ENCODE results near the gene NDUFV1.
"Not testable (repeated sequence)": the region's sequence is repeated elsewhere in the genome, so short reads cannot be mapped to it uniquely, and the experiment has no call there.

Gene NDUFV1

DNA sequence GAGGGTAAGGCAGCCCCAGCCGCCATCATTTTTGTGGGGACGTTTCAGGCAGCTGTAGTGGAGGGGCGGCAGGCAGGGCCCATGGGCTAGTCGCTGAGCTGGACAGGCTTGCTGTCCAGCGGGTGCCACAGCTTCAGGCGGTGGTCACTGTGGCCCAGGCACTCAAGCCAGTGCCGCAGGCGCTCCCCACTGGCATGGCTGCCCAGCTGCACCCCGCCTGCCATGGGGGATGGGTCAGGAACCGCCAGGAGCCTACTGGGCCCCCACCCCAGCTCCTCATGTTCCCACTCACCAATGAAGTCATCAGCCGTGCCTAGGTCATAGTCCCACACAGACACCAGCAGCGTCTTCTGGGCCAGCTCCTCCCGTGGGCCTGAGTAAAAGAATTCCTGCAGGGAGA lies 6.0 kb downstream of the NDUFV1 start:
- DNase-seq, result no peak

DNA sequence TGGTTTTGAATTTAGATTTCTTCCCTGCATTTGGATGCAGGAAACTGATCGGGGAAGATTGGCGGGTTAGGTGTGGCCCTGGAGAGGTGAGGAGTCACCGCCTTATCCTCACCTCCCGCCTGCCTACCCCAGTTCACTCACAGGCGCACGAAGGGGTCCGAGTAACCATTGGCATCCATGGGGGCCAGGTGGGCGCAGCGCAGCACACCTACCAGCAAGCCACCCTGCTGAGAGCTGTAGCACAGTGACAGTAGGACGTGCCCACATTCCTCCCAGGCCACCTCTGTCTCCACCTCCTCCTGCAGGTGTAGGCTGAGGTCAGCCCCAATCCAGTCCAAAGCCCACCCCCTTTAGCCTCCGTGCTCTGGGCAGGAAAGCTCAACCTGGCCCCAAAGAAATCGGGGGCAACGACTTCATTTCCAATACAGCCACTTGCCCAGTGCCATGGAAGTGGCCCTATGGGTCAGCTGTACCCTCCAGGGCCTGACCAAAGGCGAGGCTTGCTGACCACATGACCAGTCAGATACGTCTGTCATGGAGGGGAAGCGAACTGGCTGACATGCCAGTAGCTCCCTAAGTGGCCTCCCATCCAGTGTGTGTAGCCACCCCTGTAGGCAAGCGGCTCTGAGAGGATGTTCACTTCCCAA lies 6.7 kb downstream of the NDUFV1 start:
- DNase-seq, result no peak

DNA sequence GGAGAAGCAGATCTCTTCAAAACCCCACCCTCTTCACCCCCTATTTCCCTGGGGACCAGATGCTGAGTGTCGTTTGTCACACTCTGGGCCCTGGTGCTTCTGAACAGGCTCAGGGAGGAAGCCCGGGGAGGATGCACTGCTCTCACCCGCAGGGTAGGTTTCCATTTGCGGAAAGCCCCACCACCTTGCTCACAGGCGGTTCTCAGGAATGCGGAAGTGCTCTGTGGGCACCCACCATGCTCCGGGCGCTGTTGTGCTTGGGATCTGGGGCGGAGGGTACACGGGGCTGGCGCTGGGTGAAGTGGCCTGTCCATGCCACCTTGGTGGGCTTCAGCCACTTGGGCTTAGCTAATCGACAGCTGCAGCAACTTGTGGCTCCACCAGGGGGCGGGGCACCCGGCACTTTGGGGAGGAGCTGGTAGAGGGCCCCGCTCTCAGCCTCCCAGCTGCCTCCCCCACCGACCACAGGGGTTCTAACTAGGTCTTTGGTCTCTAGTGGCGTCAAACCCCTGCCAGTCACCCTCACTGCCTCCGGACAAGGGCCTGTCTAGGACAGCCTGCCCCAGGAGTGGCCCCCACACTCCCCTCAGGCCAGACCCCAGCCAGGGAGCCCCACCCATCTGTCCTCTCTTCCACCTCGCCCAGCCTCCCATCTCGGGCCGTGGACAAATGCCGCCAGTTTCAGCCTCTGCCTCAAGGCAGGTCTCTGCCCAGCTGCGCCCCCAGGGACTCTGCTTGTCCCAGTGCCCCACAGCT lies 7.4 kb downstream of the NDUFV1 start:
- peak; percentile 24 for DNase-seq

DNA sequence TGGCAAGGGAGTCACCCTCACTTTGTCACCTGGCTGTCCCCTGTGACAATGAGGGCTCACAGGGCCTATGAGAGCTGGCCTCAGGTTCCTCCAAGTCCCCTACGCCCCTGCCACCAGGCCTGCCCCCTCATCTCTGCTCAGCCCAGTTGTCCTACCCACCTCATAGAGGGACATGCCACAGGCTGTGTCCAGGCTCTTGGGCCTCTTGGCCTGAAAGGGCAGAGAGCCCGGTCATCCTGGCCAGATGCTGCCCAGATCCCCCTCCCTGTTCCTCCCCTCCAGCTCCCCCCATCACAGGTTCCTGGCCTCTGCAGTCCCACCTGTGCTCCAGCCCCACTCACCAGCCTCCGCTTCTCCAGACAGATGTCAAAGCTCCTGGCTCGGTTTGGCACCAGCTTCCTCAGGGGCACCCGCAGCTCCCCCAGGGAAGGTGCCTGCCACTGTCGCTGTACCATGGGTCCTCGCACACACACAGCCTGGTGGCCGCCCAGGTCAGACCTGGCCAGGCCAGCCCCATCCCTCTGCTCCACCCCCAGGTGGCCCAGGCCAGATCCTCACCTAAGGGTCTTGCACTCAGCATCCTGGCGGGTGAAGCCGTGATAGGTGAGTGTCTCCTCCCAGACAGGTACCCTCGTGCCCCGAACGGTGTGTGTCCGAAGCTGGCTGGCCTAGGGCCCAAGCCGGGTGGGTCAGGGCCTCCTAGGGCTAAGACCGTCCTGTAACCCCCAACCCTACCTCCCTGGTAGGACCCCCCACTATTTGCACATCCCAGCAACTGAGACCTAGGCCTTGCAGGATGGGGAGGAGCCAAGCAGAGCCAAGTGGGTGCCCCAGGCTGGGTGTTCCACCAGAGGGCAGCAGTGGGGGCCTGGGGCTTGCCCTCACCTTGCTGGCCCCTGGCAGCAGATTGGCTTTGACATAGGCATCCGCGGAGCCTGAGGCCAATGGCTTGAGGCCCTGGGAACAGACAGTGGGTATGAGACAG lies 8.3 kb downstream of the NDUFV1 start:
- no peak for DNase-seq

DNA sequence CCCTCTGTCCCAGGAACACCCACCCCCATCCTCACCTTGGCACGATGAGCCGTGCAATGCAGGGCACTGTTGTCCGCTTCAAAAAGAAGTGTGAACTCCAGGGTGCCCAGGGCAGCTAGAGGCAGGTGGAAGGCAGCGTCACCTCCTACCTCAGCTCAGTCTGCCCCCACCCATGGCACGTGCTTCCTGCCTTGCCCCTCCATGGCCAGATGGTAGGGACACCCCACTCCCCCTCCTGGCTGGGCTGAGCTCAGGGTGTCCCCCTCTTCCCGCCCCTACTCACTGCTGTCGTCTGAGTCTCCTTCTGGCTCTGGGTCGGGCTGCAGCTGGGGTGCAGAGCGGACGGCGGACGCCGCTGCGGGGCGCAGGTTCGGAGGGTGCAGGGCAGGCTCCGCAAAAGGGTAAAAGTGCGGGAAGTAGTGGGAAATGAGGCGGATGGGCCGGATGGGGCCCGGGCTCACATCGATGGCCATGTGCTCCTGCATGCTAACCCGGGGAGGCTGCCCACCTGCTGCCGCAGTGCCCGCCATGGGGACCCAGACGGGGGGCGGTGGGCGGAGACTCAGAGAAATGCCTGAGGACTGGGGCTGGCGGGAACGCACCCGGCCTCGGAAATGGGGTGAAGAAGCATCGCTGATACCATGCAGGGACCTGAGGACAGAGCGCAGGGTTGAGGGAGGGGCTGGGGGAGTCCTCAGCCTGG lies 9.1 kb downstream of the NDUFV1 start:
- DNase-seq, result no peak

DNA sequence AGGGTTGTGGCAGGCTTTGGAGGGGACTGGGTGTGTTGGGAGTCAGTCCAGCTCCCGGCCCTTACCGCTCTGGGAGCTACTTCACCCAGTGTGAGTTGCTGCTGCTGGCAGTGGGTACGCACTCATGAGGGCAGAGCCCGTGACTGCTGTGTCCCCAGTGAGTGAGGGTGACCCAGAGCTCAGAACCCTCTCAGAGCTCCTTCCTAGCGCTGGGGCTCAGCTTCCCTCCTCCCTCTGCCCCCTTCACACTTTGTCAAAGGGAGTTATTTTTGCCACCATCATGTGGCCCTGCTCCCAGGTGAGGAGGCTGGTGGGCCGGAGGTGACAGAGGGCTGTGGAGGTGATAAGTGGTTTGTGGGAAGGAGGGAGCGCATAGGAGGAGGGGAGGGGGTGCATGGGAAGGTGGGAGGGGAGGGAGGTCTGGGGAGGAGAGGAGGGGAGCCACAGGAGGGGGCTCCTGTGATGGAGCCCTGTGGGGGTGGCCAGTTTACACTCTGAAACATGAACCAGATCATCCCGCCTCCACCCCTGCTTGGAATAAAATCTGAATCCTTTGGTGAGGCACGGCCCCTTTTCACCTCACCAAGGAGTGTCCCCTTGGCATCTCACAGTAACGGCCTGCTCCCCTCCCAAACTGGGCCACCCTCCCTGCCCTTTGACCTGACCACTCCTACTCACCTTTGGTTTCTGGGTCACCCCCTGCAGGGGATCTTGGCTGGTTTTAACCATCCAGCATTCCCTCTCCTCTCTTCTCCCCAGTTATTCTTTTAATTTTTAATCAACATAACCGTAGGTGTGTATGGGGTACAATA lies 9.9 kb downstream of the NDUFV1 start:
- no peak for DNase-seq

DNA sequence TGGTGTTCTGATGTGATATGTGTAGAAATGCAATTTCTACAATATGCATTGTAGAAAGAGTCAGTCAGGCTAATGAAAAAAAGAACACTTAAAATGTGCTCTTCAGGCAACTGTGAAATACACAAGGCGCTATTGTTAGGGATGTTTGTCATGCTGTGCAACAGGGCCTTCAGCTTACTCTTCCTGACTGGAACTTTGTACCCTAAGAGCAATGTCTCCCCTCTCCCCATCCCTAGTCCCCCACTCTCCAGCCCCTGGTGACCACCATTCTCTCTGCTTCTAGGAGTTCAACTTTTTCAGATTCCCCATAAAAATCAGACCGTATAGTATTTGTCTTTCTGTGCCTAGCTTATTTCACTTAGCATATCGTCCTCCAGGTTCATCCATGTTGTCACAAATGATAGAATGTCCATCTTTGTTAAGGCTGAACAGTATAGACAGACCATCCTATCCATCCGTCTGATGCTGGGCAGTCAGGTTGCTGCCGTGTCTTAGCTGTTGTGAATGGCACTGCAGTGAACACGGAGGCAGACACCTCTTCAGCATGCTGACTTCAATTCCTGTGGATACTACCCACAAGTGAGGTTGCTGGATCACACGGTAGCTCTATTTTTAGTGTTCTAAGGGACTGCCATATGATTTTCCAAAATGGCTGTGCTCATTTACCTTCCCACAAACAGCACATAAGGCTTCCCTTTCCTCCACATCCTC lies 10.7 kb downstream of the NDUFV1 start:
- DNase-seq, result no peak

DNA sequence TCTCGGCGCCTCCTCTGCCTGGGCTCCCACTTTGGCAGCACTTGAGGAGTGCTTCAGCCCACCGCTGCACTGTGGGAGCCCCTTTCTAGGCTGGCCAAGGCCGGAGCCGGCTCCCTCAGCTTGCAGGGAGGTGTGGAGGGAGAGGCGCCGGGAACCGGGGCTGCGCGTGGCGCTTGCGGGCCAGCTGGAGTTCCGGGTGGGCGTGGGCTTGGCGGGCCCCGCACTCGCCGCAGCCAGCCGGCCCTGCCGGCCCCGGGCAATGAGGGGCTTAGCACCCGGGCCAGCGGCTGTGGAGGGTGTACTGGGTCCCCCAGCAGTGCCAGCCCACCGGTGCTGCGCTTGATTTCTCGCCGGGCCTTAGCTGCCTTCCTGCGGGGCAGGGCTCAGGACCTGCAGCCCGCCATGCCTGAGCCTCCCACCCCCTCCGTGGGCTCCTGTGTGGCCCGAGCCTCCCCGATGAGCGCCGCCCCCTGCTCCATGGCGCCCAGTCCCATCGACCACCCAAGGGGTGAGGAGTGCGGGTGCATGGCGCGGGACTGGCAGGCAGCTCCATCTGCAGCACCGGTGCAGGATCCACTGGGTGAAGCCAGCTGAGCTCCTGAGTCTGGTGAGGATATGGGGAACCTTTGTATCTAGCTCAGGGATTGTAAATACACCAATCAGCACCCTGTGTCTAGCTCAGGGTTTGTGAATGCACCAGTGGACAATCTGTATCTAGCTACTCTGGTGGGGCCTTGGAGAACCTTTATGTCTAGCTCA lies 12.3 kb downstream of the NDUFV1 start:
- DNase-seq, result not testable (repeated sequence)

DNA sequence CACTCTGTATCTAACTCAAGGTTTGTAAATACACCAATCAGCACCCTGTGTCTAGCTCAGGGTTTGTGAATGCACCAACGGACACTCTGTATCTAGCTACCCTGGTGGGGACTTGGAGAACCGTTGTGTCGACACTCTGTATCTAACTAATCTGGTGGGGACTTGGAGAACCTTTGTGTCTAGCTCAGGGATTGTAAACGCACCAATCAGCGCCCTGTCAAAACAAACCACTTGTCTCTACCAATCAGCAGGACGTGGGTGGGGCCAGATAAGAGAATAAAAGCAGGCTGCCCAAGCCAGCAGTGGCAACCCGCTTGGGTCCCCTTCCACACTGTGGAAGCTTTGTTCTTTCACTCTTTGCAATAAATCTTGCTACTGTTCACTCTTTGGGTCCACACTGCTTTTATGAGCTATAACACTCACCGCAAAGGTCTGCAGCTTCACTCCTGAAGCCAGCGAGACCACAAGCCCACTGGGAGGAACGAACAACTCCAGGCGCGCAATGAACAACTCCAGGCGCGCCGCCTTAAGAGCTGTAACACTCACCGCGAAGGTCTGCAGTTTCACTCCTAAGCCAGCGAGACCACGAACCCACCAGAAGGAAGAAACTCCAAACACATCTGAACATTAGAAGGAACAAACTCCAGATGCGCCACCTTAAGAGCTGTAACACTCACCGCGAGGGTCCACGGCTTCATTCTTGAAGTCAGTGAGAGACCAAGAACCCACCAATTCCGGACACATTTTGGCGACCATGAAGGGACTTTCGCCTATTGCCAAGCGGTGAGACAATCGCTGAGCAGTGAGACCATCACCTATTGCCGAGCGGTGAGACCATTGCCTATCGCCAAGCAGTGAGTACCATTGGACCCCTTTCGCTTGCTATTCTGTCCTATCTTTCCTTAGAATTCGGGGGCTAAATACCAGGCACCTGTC lies 13.2 kb downstream of the NDUFV1 start:
- not testable (repeated sequence) for DNase-seq

DNA sequence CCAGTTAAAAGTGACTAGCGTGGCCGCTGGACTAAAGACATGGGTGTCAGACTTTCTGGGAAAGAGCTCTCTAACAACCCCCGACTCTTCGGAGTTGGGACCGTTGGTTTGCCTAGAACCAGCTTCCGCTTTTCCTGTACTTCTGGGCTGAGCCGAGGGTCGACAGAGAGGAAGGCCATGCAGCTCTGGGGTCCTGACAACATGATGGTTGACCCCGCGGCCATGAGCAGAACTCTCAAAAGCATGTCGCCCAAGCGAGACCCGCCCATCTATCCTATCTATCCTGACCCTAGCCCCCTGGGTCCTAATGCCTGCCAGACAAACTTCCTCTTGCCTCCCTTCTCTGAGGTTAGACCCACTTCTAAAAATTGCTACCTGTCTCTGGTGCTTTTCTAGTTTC lies 13.9 kb downstream of the NDUFV1 start:
- DNase-seq, result not testable (repeated sequence)

DNA sequence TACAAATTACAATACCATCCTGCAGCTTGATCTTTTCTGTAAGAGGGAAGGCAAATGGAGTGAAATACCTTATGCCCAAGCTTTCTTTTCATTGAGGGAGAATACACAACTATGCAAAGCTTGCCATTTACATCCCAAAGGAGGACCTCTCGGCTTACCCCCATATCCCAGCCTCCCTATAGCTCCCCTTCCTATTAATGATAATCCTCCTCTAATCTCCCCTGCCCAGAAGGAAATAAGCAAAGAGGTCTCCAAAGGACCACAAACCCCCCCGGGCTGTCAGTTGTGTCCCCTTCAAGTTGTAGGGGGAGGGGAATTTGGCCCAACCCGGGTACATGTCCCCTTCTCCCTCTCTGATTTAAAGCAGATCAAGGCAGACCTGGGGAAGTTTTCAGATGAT lies 15.2 kb downstream of the NDUFV1 start:
- DNase-seq, result not testable (repeated sequence)

DNA sequence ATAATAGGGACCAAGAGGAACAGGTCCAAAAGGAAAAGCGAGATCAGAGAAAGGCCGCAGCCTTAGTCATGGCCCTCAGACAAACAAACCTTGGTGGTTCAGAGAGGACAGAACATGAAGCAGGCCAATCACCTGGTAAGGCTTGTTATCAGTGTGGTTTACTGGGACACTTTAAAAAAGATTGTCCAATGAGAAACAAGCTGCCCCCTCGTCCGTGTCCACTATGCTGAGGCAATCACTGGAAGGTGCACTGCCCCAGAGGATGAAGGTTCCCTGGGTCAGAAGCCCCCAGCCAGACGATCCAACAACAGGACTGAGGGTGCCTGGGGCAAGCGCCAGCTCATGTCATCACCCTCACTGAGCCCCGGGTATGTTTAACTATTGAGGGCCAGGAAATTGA lies 16.2 kb downstream of the NDUFV1 start:
- DNase-seq, result not testable (repeated sequence)

DNA sequence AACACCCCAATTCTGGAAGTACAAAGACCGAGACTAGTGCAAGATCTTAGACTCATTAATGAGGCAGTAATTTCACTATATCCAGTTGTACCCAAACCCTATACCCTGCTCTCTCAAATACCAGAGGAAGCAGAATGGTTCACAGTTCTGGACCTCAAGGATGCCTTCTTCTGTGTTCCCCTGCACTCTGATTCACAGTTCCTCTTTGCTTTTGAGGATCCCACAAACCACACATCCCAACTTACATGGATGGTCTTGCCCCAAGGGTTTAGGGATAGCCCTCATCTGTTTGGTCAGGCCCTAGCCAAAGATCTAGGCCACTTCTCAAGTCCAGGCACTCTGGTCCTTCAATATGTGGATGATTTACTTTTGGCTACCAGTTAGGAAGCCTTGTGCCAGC lies 17.1 kb downstream of the NDUFV1 start:
- not testable (repeated sequence) for DNase-seq

DNA sequence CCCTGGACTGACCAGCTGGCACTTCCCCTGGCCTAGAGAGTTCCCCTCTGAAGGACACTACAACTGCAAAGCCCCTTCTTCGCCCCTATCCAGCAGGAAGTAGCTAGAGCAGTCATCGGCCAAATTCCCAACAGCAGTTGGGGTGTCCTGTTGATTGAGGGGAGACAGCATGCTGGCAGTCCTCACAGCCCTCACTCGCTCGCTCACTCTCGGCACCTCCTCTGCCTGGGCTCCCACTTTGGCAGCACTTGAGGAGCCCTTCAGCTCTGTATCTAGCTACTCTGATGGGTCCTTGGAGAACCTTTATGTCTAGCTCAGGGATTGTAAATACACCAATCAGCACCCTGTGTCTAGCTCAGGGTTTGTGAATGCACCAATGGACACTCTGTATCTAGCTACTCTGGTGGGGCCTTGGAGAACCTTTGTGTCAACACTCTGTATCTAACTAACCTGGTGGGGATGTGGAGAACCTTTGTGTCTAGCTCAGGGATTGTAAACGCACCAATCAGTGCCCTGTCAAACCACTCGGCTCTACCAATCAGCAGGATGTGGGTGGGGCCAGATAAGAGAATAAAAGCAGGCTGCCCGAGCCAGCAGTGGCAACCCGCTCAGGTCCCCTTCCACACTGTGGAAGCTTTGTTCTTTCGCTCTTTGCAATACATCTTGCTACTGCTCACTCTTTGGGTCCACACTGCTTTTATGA lies 19.5 kb downstream of the NDUFV1 start:
- DNase-seq, result not testable (repeated sequence)

DNA sequence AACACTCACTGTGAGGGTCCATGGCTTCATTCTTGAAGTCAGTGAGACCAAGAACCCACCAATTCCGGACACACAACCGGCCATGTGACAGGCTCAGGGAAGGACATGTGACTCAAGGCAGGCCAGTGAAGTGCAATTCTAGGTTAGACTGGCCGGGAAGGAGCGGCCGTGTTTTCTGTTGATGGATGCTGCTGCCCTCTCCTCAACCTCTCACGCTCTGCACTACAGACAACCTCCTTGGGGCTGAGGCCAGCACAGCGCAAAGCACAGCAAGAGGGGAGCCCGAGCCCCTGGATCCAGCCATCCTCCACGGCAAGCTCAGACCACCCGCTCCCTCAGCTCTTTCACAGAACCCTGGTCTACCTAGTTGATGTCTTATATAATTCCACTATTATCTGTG lies 20.2 kb downstream of the NDUFV1 start:
- DNase-seq, result no peak

DNA sequence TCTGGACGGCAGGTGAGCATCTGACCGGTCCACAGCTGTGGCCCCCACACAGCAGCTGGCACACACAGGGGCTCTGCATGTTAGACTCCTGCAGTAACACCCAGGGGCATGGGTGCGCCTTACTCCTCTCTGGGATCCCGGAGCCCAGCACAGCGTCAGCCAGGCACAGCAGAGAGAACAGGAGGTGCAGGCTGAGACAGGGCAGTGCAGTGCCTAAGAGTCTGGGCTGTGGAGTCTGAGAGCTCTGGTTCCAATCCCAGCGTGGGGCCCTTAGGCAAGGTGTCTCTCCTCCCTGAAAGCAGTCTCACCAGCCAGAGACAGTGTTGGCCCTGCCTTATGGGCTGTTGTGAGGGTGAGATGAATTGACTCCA lies 20.7 kb downstream of the NDUFV1 start:
- no peak for DNase-seq

DNA sequence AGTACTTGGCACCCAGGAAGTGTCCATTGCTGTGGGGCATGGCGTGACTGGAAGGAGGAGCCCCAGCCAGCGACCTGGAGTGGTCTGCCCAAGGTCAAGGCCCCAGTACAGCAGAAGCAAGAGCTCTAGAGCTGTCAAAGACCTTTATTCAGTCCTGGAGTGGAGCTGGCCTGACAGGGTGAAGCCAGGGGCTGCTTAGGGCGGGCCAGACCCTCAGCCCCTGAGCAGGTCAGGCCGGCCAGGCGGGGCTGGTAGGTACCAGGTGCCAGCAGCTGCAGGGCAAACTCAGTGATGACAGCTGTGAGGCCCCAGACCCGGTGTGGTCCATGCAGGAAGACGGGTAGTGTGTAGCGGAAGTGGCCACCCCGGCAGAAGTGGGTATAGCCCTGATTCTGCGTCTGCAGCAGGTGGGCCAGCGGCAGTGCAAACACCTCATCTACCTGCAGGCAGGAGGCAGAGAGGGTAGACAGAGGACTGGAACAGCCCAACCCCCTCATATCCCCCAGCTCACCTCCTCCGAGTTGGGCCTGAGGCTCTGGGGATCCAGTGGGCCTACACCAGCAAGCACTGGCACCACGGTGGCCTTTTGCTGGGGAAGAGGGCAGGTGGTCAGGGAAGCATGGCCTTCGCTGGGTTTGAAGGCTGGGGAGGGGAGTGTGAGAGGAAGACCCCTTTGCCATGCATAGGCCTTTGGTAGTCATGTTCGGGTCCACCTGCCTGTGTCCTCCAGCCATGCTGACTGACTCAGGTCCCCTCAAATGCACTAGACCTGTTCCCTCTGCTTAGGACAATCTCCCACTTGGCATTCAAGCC lies 21.3 kb downstream of the NDUFV1 start:
- DNase-seq, result no peak
